HepG2 (cell line): ENCODE measurements around the gene TOX4. TPM values are rescaled to one million over a fixed set of nuclear protein-coding genes. Genes with fewer than 3 reads are reported as not detected.

Source experiments
- ARID4A ChIP-seq: sonication (generic); formaldehyde crosslinking; IDR thresholded peaks from 2 replicates; pipeline ENCODE4 v1.5.0; 2020; ENCODE audit warnings: mild to moderate bottlenecking, missing genetic modification reagents, borderline replicate concordance
- CSRNP1 ChIP-seq: sonication (generic); formaldehyde crosslinking; IDR thresholded peaks from 2 replicates; pipeline ENCODE4 v1.8.1; 2023; ENCODE audit warnings: mild to moderate bottlenecking, missing genetic modification reagents
- MEIS1 ChIP-seq: sonication (generic); formaldehyde crosslinking; IDR thresholded peaks from 2 replicates; pipeline ENCODE4 v1.9.0; 2021; ENCODE audit warnings: mild to moderate bottlenecking, missing genetic modification reagents, moderate library complexity, borderline replicate concordance
- SRSF4 ChIP-seq: fragments of 200-400 bp; formaldehyde crosslinking; IDR thresholded peaks from one replicate; pipeline ENCODE4 v1.6.1; 2018; ENCODE audit warnings: mild to moderate bottlenecking, low read depth, low read length, moderate library complexity; ENCODE audit not compliant: poor library complexity, severe bottlenecking
- ZBTB40 ChIP-seq, 2 experiments: fragments of 450-650 bp in 1 of 2; sonication (generic) in 1 of 2; formaldehyde crosslinking in 1 of 2; IDR thresholded peaks; 2 replicates each; pipeline versions ENCODE4 v1.6.1 to v1.8.0; 2016 to 2022; ENCODE audit warnings: antibody characterized with exemption in 1 of 2, mild to moderate bottlenecking in 1 of 2, missing genetic modification reagents in 1 of 2
- ZMAT3 ChIP-seq: sonication (generic); formaldehyde crosslinking; conservative IDR thresholded peaks from 2 replicates; pipeline ENCODE4 v1.7.0; 2021; ENCODE audit warnings: missing genetic modification reagents
- ZMYM4 ChIP-seq: sonication (generic); formaldehyde crosslinking; IDR thresholded peaks from 2 replicates; pipeline ENCODE4 v1.8.1; 2023; ENCODE audit warnings: mild to moderate bottlenecking, missing genetic modification reagents
- ZNF253 ChIP-seq: sonication (generic); formaldehyde crosslinking; IDR thresholded peaks from 2 replicates; pipeline ENCODE4 v1.8.0; 2022; ENCODE audit warnings: mild to moderate bottlenecking, missing genetic modification reagents, borderline replicate concordance
- ZNF597 ChIP-seq: sonication (generic); formaldehyde crosslinking; IDR thresholded peaks from 2 replicates; pipeline ENCODE4 v1.5.0; 2020; ENCODE audit warnings: missing genetic modification reagents
- ZNF598 ChIP-seq: sonication (generic); formaldehyde crosslinking; IDR thresholded peaks from 2 replicates; pipeline ENCODE4 v1.5.1; 2020; ENCODE audit warnings: mild to moderate bottlenecking, missing genetic modification reagents, borderline replicate concordance
- polyA plus RNA-seq, 8 experiments: library from polyadenylated mRNA; depleted of rRNA in 3 of 8; stranded (reverse) in 7 of 8; unstranded in 1 of 8; fragments of >200 nt; fragmentation: Illumina TruSeq in 4 of 8; extraction: Trizol in 4 of 8; gene quantifications; 2 replicates each; pipeline versions ENCODE4 v1.2.1 to v1.2.3, GENCODE V29; 2011 to 2016; ENCODE audit warnings: low read depth in 4 of 8, missing spikeins in 1 of 8, mixed read lengths in 1 of 8; ENCODE audit not compliant: insufficient read depth in 1 of 8
- total RNA-seq, 5 experiments: library from RNA; depleted of rRNA; stranded (reverse); fragments of >200 nt; fragmentation: Illumina TruSeq; extraction: Trizol; gene quantifications; 2 replicates each; pipeline ENCODE4 v1.2.3, GENCODE V29; 2016; ENCODE audit warnings: low read depth in 1 of 5

Gene TOX4
- total and polyA plus RNA-seq, 2 of the 13 experiments (the other 11 are each of a cell fraction or from before 2014, with no cell fraction given), result 71.8 to 163 TPM

- TF ChIP-seq ZMYM4 (peak; percentile 96), CSRNP1 (CRISPR knock-in tag) (peak; percentile 97), SRSF4 (no peak), ZNF598 (CRISPR knock-in tag) (peak; percentile 97), ZNF253 (CRISPR knock-in tag) (peak; percentile 81; the same call in 1 of the 2 replicates), ZMAT3 (CRISPR knock-in tag) (peak; percentile 93), ZBTB40 (IDR thresholded peaks at IDR 0.05) (peak; percentile 91), ZBTB40 (CRISPR knock-in tag; IDR thresholded peaks at IDR 0.05) (peak; percentile 89), ZNF597 (CRISPR knock-in tag) (no peak), MEIS1 (CRISPR knock-in tag) (no peak), ARID4A (peak; percentile 99)
Measured at GRCh38 chr14:21510735-21511657, 34.0 kb downstream of the TOX4 start, which contains the start of gene METTL3 (continued).
